Stomach (tissue), 4 donors: ENCODE results near the gene TSHR.

Source experiments
- EP300 ChIP-seq: sonication (generic); formaldehyde crosslinking; IDR thresholded peaks from one replicate; pipeline ENCODE4 v1.6.1; 2017; ENCODE audit warnings: antibody characterized with exemption
- POLR2A ChIP-seq, 4 donors: fragments of 450-650 bp; IDR thresholded peaks; one replicate each; pipeline ENCODE4 v1.6.1; 2016; ENCODE audit warnings: antibody characterized with exemption in 4 of 4, control low read depth in 2 of 4, mild to moderate bottlenecking in 1 of 4, moderate library complexity in 1 of 4
- POLR2AphosphoS5 ChIP-seq, 3 donors: sonication (generic); formaldehyde crosslinking; IDR thresholded peaks; one replicate each; pipeline ENCODE4 v1.6.1; 2016; ENCODE audit warnings: antibody characterized with exemption in 3 of 3
- TF ChIP-seq, protein P1 (sequence below), 7 experiments: fragments of 450-650 bp in 4 of 7; fragments of 200-600 bp in 3 of 7; sonication (generic) in 3 of 7; IDR thresholded peaks; one replicate each; pipeline ENCODE4 v1.5.1; 2016 to 2019; ENCODE audit warnings: antibody characterized with exemption in 7 of 7, control low read depth in 2 of 7, mild to moderate bottlenecking in 1 of 7

DNA sequence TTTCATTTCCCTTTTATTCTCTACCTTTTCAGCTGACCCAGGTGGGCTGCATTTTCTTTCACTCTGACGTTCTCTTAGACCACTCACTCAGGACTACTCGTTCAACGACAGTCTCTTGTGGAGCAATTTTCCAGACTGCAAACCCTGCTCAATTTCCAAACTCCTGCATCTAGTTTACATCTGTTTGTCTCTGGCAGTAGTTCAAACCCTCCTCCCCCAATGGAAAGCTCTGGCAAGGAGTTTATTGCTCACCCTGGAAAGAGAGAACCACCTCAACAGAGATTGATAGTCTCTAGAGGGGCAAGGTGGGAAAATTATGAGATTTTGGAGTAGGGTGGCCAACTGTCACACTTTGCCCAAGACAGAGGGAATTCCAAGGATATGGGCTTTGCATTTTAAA lies 130.2 kb downstream of the TSHR start:
- TF ChIP-seq, protein P1, sequence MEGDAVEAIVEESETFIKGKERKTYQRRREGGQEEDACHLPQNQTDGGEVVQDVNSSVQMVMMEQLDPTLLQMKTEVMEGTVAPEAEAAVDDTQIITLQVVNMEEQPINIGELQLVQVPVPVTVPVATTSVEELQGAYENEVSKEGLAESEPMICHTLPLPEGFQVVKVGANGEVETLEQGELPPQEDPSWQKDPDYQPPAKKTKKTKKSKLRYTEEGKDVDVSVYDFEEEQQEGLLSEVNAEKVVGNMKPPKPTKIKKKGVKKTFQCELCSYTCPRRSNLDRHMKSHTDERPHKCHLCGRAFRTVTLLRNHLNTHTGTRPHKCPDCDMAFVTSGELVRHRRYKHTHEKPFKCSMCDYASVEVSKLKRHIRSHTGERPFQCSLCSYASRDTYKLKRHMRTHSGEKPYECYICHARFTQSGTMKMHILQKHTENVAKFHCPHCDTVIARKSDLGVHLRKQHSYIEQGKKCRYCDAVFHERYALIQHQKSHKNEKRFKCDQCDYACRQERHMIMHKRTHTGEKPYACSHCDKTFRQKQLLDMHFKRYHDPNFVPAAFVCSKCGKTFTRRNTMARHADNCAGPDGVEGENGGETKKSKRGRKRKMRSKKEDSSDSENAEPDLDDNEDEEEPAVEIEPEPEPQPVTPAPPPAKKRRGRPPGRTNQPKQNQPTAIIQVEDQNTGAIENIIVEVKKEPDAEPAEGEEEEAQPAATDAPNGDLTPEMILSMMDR (IDR thresholded peaks at IDR 0.05) = no peak
- TF ChIP-seq POLR2A (IDR thresholded peaks at IDR 0.05) (no peak), POLR2AphosphoS5 (IDR thresholded peaks at IDR 0.05) (no peak), EP300 (no peak)
